GM10847 (cell line): Measurements from ENCODE around the gene GXYLT1.

Experiments
- POLR2A ChIP-seq: IDR thresholded peaks from 2 replicates; pipeline ENCODE4 v1.6.1; 2011; ENCODE audit not compliant: insufficient read length; ENCODE audit errors: extremely low read depth

GXYLT1 gene

DNA sequence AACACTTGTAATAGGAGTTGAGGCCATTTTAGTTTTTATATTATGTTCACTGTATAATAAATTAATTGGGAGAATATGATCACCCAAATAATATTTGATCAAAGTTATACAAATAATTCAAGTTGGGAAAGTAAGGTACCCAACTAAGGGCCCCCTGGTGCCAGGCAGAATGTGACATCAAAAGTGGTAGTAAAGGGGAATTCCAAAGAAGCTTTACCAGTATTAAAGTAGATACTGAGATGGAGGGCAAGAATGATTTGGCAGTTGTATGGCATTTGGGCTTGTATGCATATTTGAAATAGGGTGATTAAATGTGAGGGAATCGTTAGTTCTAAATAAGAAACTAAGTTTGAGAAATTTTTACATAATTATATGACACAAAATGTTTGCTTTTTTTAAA, 17.7 kb downstream of the GXYLT1 start:
- TF ChIP-seq POLR2A: no peak

DNA sequence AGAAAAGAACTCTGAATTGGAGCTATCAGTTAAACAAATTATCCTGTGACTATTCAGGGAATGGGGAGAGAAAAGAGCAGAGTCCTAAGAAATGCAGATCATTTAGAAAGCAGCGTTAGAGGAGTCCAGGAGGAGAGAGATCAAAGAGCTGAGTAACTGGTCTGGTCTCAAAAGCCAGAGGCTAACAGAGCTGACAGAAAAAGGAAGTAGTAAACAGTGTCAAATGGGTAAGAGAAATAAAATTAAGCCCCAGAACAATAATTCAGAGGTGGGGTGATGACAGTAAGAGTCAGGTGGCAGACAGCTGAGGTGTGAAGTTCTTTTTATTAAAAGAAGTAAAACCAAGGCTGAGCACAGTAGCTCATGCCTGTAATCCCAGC, 19.3 kb downstream of the GXYLT1 start:
- TF ChIP-seq POLR2A: no peak

GRCh38 chr12:42124764-42125387, 19.8 kb downstream of the GXYLT1 start:
- TF ChIP-seq POLR2A: no peak

DNA sequence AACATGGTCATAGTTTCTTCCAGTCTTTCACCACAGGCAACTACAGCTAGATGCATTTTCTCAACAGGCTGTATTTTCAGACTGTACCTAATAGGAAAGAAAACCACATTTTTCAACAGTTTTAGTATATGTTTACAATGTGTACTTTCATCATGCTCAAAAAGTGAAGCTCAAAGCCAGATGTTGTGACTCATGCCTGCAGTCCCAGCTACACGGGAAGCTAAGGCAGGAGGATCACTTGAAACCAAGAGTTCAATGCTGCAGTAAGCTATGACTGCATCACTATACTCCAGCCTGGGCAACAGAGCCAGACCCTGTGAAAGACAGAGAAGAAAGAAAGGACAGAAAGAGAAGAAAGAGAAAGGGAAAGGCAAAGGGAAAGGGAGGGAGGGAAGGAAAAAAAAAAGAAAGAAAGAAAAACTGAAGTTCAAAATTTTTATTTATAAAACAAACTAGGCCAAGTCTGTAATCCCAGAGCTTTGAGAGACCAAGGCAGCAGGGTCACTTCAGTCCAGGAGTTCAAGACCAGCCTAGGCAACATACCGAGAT, 25.5 kb downstream of the GXYLT1 start:
- TF ChIP-seq POLR2A: no peak

DNA sequence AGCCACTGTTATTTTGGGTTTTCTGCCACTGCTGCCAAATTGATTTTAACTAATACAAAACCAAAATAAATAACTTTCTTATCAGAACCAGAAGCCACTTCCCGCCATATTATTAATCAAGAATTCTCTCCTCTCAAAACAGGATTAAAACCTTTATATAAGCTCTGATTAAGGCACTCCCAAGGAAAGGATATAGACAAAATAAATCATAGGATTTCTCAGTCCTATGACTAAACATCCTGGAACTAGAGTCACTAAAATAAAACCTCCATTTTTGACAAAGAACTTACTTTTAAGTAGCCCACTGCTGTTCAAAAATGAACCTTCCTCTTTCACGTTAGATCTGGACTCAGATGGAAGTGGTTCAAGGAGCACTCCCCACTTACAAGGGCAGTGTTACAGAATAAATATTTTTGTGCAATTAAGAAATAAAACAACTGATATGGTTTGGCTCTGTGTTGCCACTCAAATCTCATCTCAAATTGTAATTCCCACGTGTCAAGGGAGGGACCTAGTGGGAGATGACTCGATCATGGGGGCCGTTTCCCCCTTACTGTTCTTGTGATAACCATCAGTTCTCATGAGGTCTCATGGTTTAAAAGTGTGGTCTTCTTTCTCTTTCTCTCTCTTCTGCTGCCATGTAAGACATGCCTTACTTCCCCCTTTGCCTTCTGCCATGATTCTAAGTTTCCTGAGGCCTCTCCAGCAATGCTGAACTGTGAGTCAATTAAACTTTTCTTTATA, 26.4 kb downstream of the GXYLT1 start:
- TF ChIP-seq POLR2A: no peak

DNA sequence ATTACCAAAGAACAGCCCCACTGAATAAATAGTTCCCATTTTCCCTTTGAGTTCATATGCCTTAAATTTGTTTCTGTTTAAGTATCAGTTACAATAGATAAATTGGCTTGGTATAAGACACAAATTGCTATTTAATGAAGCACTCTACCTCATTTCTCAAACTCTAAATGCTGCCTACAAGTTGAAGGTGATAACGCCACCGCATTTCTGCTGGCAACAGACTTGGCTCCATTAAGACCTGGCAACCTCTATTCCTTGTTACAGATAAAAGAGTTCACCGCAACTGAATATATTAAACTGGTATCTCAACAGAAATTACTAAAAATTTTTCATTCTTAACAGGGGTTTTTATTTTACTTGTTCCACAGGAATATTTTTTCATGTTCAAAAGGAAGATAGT, 35.6 kb downstream of the GXYLT1 start:
- no peak for TF ChIP-seq POLR2A

- TF ChIP-seq POLR2A: no peak
These were observed 39.9 kb downstream of the GXYLT1 start for GRCh38 chr12:42104784-42105183.

DNA sequence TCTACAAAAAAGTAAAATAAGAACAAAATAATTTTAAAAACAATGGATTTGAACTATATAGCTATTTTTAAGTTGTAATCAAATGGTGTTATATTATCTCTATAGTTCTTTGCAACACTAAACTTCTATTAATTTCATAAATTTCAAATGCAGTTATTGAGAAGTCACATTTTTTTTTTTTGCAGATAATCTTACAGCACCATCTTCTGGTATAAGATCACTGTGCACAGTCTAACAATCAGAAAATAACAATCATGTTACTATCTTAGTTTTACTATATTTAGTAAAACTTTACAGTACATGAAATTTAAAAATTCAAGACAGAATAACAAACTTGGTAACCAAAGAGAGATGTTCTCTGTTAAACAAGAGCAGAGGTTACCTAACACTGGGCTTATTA, 40.6 kb downstream of the GXYLT1 start:
- no peak for TF ChIP-seq POLR2A

GRCh38 chr12:42103155-42103554, 41.5 kb downstream of the GXYLT1 start:
- no peak for TF ChIP-seq POLR2A

GRCh38 chr12:42102720-42103119, 42.0 kb downstream of the GXYLT1 start:
- TF ChIP-seq POLR2A: no peak

GRCh38 chr12:42099433-42099832, 45.2 kb downstream of the GXYLT1 start:
- no peak for TF ChIP-seq POLR2A

DNA sequence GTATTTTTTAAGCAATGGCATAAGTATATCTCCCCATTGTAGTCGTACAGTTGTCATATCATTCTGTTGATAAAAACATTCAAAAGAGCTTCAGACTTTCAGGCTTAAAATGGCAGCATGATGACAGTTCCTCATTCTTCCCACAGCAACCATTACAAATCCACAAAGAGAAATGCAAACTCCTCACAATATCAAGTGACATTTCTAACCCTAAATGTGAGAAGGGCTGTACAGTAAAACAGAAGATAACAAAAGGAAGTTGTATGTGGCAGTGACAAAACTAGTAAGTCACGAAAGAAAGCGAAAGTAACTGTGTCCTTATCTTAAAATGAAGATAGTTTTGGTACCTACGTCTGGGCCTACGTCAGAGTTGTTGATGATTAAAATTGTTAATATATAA, 46.7 kb downstream of the GXYLT1 start:
- TF ChIP-seq POLR2A: no peak

GRCh38 chr12:42094277-42094676, 50.4 kb downstream of the GXYLT1 start:
- no peak for TF ChIP-seq POLR2A

- no peak for TF ChIP-seq POLR2A
These were observed 52.9 kb downstream of the GXYLT1 start for GRCh38 chr12:42091769-42092168.

GRCh38 chr12:42090899-42091298, 53.8 kb downstream of the GXYLT1 start:
- TF ChIP-seq POLR2A: no peak

- TF ChIP-seq POLR2A: no peak
These were observed 58.6 kb downstream of the GXYLT1 start for GRCh38 chr12:42086031-42086430.

DNA sequence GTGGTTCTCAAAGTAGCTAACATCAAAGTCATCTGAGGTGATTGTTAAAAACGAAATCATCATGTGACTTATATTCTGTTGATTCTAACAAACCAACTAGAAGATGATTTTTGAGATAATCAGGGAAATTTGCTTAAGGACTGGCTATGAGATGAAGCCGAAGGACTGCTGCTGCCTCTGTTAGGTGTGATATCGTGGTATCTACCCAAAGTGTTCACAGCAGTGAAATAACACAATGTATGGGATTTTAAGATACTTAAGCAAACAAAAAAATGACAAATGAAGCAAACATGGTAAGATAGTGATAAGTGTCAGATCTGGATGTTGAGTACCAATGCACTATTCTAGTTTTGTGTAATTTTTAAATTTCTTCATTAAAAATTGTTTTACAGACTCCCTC, 59.1 kb downstream of the GXYLT1 start:
- TF ChIP-seq POLR2A: no peak
